ENCODE results near the gene GP5.

The GP5 gene, protein sequence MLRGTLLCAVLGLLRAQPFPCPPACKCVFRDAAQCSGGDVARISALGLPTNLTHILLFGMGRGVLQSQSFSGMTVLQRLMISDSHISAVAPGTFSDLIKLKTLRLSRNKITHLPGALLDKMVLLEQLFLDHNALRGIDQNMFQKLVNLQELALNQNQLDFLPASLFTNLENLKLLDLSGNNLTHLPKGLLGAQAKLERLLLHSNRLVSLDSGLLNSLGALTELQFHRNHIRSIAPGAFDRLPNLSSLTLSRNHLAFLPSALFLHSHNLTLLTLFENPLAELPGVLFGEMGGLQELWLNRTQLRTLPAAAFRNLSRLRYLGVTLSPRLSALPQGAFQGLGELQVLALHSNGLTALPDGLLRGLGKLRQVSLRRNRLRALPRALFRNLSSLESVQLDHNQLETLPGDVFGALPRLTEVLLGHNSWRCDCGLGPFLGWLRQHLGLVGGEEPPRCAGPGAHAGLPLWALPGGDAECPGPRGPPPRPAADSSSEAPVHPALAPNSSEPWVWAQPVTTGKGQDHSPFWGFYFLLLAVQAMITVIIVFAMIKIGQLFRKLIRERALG

DNA sequence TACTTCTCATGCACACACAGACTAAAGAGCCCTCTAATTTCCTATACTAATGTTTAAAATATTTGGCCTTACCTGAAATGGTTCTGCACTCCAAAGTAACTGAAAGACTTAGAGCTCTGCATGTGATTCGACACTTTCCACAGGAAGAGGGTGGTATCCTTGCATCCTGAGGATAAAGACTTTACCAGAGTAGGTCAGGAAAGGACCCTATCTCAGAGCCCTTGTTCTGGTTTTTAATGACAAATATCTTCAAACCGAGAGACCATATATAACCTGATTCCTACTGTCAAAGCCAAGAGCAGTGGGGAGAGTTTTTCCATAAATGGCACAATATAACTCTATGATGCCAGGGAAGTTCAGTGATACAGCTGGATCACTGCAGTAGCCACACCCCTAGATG is at the start of gene GP5:
Gene GP5 (minus strand): TSS at position 101 of the 400 bp plus-strand sequence. CDS start 984 bp downstream, outside the sequence.
- no peak for DNase-seq (ENCODE audit: low read depth)
- in situ Hi-C loops (cut with HindIII; ENCODE audit: low sequenced_read_pairs), result no loop called here
- TF ChIP-seq, protein P1, sequence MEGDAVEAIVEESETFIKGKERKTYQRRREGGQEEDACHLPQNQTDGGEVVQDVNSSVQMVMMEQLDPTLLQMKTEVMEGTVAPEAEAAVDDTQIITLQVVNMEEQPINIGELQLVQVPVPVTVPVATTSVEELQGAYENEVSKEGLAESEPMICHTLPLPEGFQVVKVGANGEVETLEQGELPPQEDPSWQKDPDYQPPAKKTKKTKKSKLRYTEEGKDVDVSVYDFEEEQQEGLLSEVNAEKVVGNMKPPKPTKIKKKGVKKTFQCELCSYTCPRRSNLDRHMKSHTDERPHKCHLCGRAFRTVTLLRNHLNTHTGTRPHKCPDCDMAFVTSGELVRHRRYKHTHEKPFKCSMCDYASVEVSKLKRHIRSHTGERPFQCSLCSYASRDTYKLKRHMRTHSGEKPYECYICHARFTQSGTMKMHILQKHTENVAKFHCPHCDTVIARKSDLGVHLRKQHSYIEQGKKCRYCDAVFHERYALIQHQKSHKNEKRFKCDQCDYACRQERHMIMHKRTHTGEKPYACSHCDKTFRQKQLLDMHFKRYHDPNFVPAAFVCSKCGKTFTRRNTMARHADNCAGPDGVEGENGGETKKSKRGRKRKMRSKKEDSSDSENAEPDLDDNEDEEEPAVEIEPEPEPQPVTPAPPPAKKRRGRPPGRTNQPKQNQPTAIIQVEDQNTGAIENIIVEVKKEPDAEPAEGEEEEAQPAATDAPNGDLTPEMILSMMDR (IDR thresholded peaks at IDR 0.05; ENCODE audit: low read depth, low read length, missing control alignments), result no peak
- peak within 1 kb of the TSS; percentile 21 for H3K4me3 ChIP-seq (ENCODE audit: low read depth, low read length)

DNA sequence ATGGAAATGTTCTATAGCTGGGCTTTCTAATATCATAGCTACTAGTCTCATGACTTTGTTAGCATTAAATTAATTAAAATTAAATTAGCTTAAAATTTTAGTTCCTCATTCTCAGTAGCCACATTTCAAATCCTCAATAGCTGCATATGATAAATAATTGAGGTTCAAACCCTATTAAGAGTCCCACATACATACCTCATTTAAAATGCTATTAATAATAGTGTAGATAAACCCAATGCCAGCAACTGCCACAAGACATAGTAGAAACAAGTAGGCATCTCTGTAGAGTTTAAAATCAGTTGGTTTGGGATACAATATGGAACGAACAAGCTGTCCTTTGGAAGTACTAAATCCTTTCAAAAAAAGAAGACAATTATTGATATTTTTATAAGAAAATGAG is 48.6 kb upstream of the GP5 start:
- TF ChIP-seq, protein P1 (IDR thresholded peaks at IDR 0.05; ENCODE audit: low read depth, low read length, missing control alignments), result no peak
- in situ Hi-C loops (cut with HindIII; ENCODE audit: low sequenced_read_pairs), result no loop called here
- H3K4me3 ChIP-seq (ENCODE audit: low read depth, low read length), result no peak overlapping the region
- DNase-seq (ENCODE audit: low read depth), result no peak

DNA sequence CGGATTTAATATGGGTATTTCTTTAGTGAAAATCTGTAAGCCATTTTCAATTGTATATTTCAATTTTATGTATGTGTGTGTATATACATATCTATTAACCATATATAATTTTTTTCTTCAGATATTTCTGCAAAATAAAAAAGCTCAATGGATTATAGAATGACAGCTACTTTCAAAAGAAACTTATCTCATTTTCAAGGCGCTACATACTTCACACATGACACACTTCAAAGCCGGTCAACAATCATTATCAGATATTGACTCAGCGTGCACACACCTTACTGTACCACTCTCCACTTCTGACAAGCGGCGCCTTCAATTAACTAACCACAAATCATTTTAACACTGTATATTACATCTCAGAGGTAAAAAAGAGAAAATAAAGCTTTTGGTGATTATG is 48.1 kb upstream of the GP5 start:
- in situ Hi-C loops (cut with HindIII; ENCODE audit: low sequenced_read_pairs), result no loop called here
- no peak overlapping the region for H3K4me3 ChIP-seq (ENCODE audit: low read depth, low read length)
- no peak for DNase-seq (ENCODE audit: low read depth)
- TF ChIP-seq, protein P1 (IDR thresholded peaks at IDR 0.05; ENCODE audit: low read depth, low read length, missing control alignments), result no peak

DNA sequence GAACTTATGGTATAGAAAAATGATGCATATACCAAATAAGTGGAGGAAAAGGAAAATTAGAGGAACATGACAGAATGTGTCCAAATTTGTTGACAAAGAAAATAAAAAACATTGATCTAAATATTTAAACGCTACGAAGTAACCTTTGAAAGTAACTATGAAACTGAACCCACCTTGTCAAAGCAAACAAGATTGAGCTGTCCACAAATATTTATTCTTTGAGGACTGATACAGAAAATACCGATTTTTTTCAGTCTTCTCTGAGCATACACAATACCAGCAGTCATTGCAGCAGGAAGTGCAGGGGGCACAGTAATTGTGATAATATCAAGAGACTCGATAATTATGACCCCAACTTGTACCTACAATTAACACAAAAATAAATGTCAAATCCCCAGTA is 47.7 kb upstream of the GP5 start:
- in situ Hi-C loops (cut with HindIII; ENCODE audit: low sequenced_read_pairs), result no loop called here
- H3K4me3 ChIP-seq (ENCODE audit: low read depth, low read length), result no peak overlapping the region
- TF ChIP-seq, protein P1 (IDR thresholded peaks at IDR 0.05; ENCODE audit: low read depth, low read length, missing control alignments), result no peak
- no peak for DNase-seq (ENCODE audit: low read depth)

DNA sequence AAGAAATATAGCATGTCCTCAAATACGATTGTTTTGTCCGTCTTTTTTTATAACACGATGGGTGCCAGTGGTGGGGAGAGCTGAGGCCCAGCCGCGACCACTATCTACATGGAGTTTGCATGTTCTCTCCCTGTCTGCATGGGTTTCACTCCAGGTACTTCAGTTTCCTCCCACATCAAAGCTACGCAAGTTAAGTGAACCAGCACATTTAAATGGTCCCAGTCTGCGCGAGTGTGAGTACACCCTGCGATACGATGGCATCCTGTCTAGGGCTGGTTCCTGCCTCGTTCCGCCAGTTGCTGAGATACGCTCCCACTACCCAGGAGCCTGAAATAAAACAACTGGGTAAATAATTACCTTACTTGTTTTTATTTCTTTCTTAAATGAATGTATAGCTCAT is 47.1 kb upstream of the GP5 start:
- no peak overlapping the region for H3K4me3 ChIP-seq (ENCODE audit: low read depth, low read length)
- TF ChIP-seq, protein P1 (IDR thresholded peaks at IDR 0.05; ENCODE audit: low read depth, low read length, missing control alignments), result no peak
- DNase-seq (ENCODE audit: low read depth), result no peak
- in situ Hi-C loops (cut with HindIII; ENCODE audit: low sequenced_read_pairs), result no loop called here

DNA sequence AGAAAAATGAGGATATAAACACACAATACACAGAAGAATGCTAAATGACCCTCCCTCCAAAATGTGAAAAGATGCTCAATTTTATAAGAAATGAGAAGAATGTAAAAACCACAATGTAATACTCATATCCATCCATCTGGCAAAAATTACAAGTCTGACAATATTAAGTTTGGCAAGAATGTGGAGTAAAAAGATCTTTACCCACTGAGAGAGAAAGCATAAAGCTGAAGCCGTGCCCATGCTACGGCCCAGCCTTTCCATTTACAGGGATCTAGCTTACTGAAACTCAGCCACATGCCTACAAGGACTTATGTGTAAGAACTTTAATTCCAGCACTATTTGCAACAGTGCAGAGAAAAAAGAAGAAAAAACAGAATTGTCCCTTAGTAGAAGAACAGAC is 44.8 kb upstream of the GP5 start:
- in situ Hi-C loops (cut with HindIII; ENCODE audit: low sequenced_read_pairs), result no loop called here
- DNase-seq (ENCODE audit: low read depth), result no peak
- TF ChIP-seq, protein P1 (IDR thresholded peaks at IDR 0.05; ENCODE audit: low read depth, low read length, missing control alignments), result no peak
- no peak overlapping the region for H3K4me3 ChIP-seq (ENCODE audit: low read depth, low read length)

Measured in astrocyte of the cerebellum (primary cell).